BLaER1 (cell line): ENCODE measurements around the gene IDUA.

Experiments used
- H3K27ac ChIP-seq: shearing (Covaris generic); formaldehyde crosslinking; 2 replicates; pipeline ENCODE4 v1.8.1; 2022
- H3K27me3 ChIP-seq: shearing (Covaris generic); formaldehyde crosslinking; 2 replicates; pipeline ENCODE4 v1.8.1; 2022
- H3K36me3 ChIP-seq: shearing (Covaris generic); formaldehyde crosslinking; 2 replicates; pipeline ENCODE4 v1.8.1; 2022
- H3K4me1 ChIP-seq: shearing (Covaris generic); formaldehyde crosslinking; 2 replicates; pipeline ENCODE4 v1.8.1; 2022
- H3K4me2 ChIP-seq: shearing (Covaris generic); formaldehyde crosslinking; 2 replicates; pipeline ENCODE4 v1.8.1; 2022
- H3K4me3 ChIP-seq: shearing (Covaris generic); formaldehyde crosslinking; 2 replicates; pipeline ENCODE4 v1.8.1; 2022
- H3K9ac ChIP-seq: shearing (Covaris generic); formaldehyde crosslinking; 2 replicates; pipeline ENCODE4 v1.8.1; 2022
- H3K9me3 ChIP-seq: shearing (Covaris generic); formaldehyde crosslinking; 2 replicates; pipeline ENCODE4 v1.8.1; 2022
- H4K20me1 ChIP-seq: shearing (Covaris generic); formaldehyde crosslinking; 2 replicates; pipeline ENCODE4 v1.8.1; 2022
- Cebpa-rat ChIP-seq: shearing (Covaris generic); IDR thresholded peaks from 2 replicates; pipeline ENCODE4 v1.8.1; 2022

IDUA gene

GRCh38 chr4:1009542-1010394, 22.9 kb downstream of the IDUA start:
- peaks cover 51% of the 10 kb centered on the region for H4K20me1 ChIP-seq
- H3K9ac ChIP-seq, result no peak overlapping the region
- TF ChIP-seq Cebpa-rat, result no peak
- peaks cover 54% of the 10 kb centered on the region for H3K4me1 ChIP-seq
- H3K27me3 ChIP-seq, result peaks cover 60% of the 10 kb centered on the region
- peak overlapping the region; percentile 96 for H3K4me2 ChIP-seq
- peaks cover 10% of the 10 kb centered on the region; the same call in 1 of the 2 replicates for H3K9me3 ChIP-seq
- H3K4me3 ChIP-seq, result peak overlapping the region; percentile 69
- H3K27ac ChIP-seq, result no peak overlapping the region
- peaks cover 18% of the 10 kb centered on the region for H3K36me3 ChIP-seq

- H3K9me3 ChIP-seq, result peaks cover 10% of the 10 kb centered on the region; the same call in 1 of the 2 replicates
- H3K36me3 ChIP-seq, result peaks cover 20% of the 10 kb centered on the region
- no peak overlapping the region for H3K27ac ChIP-seq
- peak overlapping the region; percentile 96 for H3K4me2 ChIP-seq
- peaks cover 53% of the 10 kb centered on the region for H4K20me1 ChIP-seq
- H3K4me1 ChIP-seq, result peaks cover 54% of the 10 kb centered on the region
- H3K4me3 ChIP-seq, result peak overlapping the region; percentile 69
- H3K9ac ChIP-seq, result no peak overlapping the region
- no peak for TF ChIP-seq Cebpa-rat
- peaks cover 53% of the 10 kb centered on the region for H3K27me3 ChIP-seq
These were observed 23.7 kb downstream of the IDUA start for GRCh38 chr4:1010395-1011021.

GRCh38 chr4:1011022-1011665, 24.3 kb downstream of the IDUA start, which contains the start of gene FGFRL1:
Gene FGFRL1, plus strand, starts transcription at chr4:1011626. Its CDS starts 860 bp downstream, at chr4:1012486.
- peaks cover 60% of the 10 kb centered on the region for H3K4me1 ChIP-seq
- H4K20me1 ChIP-seq, result peaks cover 59% of the 10 kb centered on the region
- H3K27ac ChIP-seq, result peak within 1 kb of the TSS; percentile 71
- peaks cover 20% of the 10 kb centered on the region for H3K36me3 ChIP-seq
- H3K9ac ChIP-seq, result peak within 1 kb of the TSS; percentile 81
- TF ChIP-seq Cebpa-rat, result no peak
- H3K9me3 ChIP-seq, result peaks cover 10% of the 10 kb centered on the region; the same call in 1 of the 2 replicates
- peak within 1 kb of the TSS; percentile 98 for H3K4me2 ChIP-seq
- peaks cover 47% of the 10 kb centered on the region for H3K27me3 ChIP-seq
- H3K4me3 ChIP-seq, result peak within 1 kb of the TSS; percentile 76

- Histone ChIP-seq H3K27me3 (peaks cover 42% of the 10 kb centered on the region), H3K9ac (no peak overlapping the region), H3K27ac (no peak overlapping the region), H3K36me3 (peaks cover 20% of the 10 kb centered on the region), H3K4me2 (no peak overlapping the region), H4K20me1 (peaks cover 64% of the 10 kb centered on the region), H3K4me1 (peaks cover 65% of the 10 kb centered on the region), H3K4me3 (peak overlapping the region; percentile 76), H3K9me3 (peaks cover 5% of the 10 kb centered on the region; the same call in 1 of the 2 replicates)
- no peak for TF ChIP-seq Cebpa-rat
These were observed 24.8 kb downstream of the IDUA start for GRCh38 chr4:1011666-1012033.

- peak overlapping the region; percentile 76 for H3K4me3 ChIP-seq
- H3K27me3 ChIP-seq, result peaks cover 37% of the 10 kb centered on the region
- H3K27ac ChIP-seq, result peak overlapping the region; percentile 71
- H4K20me1 ChIP-seq, result peaks cover 69% of the 10 kb centered on the region
- TF ChIP-seq Cebpa-rat, result no peak
- no peaks in the 10 kb centered on the region for H3K9me3 ChIP-seq
- H3K4me2 ChIP-seq, result peak overlapping the region; percentile 98
- peaks cover 20% of the 10 kb centered on the region for H3K36me3 ChIP-seq
- peaks cover 71% of the 10 kb centered on the region for H3K4me1 ChIP-seq
- peak overlapping the region; percentile 81 for H3K9ac ChIP-seq
These were observed 25.3 kb downstream of the IDUA start for GRCh38 chr4:1012034-1012739.

GRCh38 chr4:1013225-1014073, 26.6 kb downstream of the IDUA start:
- H3K9me3 ChIP-seq, result no peaks in the 10 kb centered on the region
- peaks cover 83% of the 10 kb centered on the region for H3K4me1 ChIP-seq

GRCh38 chr4:1014291-1015167, 27.7 kb downstream of the IDUA start:
- Histone ChIP-seq H3K9me3 (no peaks in the 10 kb centered on the region), H4K20me1 (peaks cover 87% of the 10 kb centered on the region), H3K27me3 (peaks cover 15% of the 10 kb centered on the region), H3K9ac (peak overlapping the region; percentile 70; the same call in 1 of the 2 replicates), H3K27ac (peak overlapping the region; percentile 69; the same call in 1 of the 2 replicates), H3K4me2 (peak overlapping the region; percentile 98), H3K4me1 (peaks cover 86% of the 10 kb centered on the region), H3K36me3 (peaks cover 20% of the 10 kb centered on the region), H3K4me3 (no peak overlapping the region)
- no peak for TF ChIP-seq Cebpa-rat

More at GRCh38 chr4:1013225-1014073, 26.6 kb downstream of the IDUA start:
- no peak overlapping the region for H3K4me3 ChIP-seq
- H3K27ac ChIP-seq, result no peak overlapping the region; the same call in 1 of the 2 replicates
- peaks cover 24% of the 10 kb centered on the region for H3K27me3 ChIP-seq
- no peak for TF ChIP-seq Cebpa-rat
- H3K4me2 ChIP-seq, result peak overlapping the region; percentile 98
- H3K36me3 ChIP-seq, result peaks cover 20% of the 10 kb centered on the region
- peaks cover 82% of the 10 kb centered on the region for H4K20me1 ChIP-seq
- H3K9ac ChIP-seq, result peak overlapping the region; percentile 81

- H3K9ac ChIP-seq, result peak overlapping the region; percentile 70; the same call in 1 of the 2 replicates
- H3K36me3 ChIP-seq, result peaks cover 20% of the 10 kb centered on the region
- H3K27me3 ChIP-seq, result peaks cover 10% of the 10 kb centered on the region
- H3K4me2 ChIP-seq, result peak overlapping the region; percentile 98
- no peaks in the 10 kb centered on the region for H3K9me3 ChIP-seq
- no peak overlapping the region for H3K4me3 ChIP-seq
- peak overlapping the region; percentile 69; the same call in 1 of the 2 replicates for H3K27ac ChIP-seq
- peaks cover 90% of the 10 kb centered on the region for H4K20me1 ChIP-seq
- TF ChIP-seq Cebpa-rat, result no peak
- H3K4me1 ChIP-seq, result peaks cover 88% of the 10 kb centered on the region
These were observed 28.3 kb downstream of the IDUA start for GRCh38 chr4:1015179-1015578.
